ENCODE measurements around the gene VAV1. TPM values are rescaled to one million over a fixed set of nuclear protein-coding genes. Genes with fewer than 3 reads are reported as not detected.

Gene VAV1
- total and polyA plus RNA-seq, 2 of the 8 experiments (the other 6 are each of a cell fraction or from before 2014, with no cell fraction given) = 0.21 to 0.22 TPM

DNA sequence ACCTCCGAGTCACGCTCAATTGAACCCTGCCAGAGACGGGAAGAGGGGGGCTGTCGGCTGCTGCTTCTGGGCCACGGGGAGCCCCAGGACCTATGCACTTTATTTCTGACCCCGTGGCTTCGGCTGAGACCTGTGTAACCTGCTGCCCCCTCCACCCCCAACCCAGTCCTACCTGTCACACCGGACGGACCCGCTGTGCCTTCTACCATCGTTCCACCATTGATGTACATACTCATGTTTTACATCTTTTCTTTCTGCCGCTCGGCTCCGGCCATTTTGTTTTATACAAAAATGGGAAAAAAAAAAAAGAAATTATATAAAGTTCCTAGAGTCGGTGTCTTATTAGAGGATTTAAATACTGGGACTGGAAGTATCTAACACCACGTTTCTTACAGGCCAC, 21.3 kb upstream of the VAV1 start:
- CTCF ChIA-PET (ENCODE audit: partially characterized antibody) = interaction anchor here (1.3 to 2.7 kb wide), 3 partner anchors 13 to 248 kb away, joined by 3 to 12 read pairs (median 9); partner anchors contain the start of gene GPR108
- TF ChIP-seq CHD2 (IDR thresholded peaks at IDR 0.05; ENCODE audit: low read length) (no peak), EP300 (IDR thresholded peaks at IDR 0.05; ENCODE audit: borderline replicate concordance in 1 of 2, low read depth in 2 of 2, low read length in 2 of 2) (no peak), JUND (IDR thresholded peaks at IDR 0.05; ENCODE audit: low read length) (no peak), HDAC6 (IDR thresholded peaks at IDR 0.05; ENCODE audit: low read depth, low read length) (no peak), TAF7 (optimal IDR thresholded peaks at IDR 0.05; ENCODE audit: borderline replicate concordance, low read depth, low read length) (no peak), SIRT6 (IDR thresholded peaks at IDR 0.05; ENCODE audit: low read length) (no peak), CREB1 (IDR thresholded peaks at IDR 0.05) (no peak), SP4 (IDR thresholded peaks at IDR 0.05; ENCODE audit: low read length) (no peak), CBX5 (IDR thresholded peaks at IDR 0.05; ENCODE audit: low read depth, low read length) (no peak), SAP30 (IDR thresholded peaks at IDR 0.05; ENCODE audit: insufficient read depth, insufficient replicate concordance, low read length) (no peak), SIX5 (IDR thresholded peaks at IDR 0.05; ENCODE audit: low read depth, low read length) (no peak), SIN3A (conservative IDR thresholded peaks at IDR 0.05 in 1 of 2, IDR thresholded peaks at IDR 0.05 in 1 of 2; ENCODE audit: low read depth in 1 of 2, low read length in 2 of 2) (no peak)
- TF ChIP-seq, protein P1, sequence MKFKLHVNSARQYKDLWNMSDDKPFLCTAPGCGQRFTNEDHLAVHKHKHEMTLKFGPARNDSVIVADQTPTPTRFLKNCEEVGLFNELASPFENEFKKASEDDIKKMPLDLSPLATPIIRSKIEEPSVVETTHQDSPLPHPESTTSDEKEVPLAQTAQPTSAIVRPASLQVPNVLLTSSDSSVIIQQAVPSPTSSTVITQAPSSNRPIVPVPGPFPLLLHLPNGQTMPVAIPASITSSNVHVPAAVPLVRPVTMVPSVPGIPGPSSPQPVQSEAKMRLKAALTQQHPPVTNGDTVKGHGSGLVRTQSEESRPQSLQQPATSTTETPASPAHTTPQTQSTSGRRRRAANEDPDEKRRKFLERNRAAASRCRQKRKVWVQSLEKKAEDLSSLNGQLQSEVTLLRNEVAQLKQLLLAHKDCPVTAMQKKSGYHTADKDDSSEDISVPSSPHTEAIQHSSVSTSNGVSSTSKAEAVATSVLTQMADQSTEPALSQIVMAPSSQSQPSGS (IDR thresholded peaks at IDR 0.05; ENCODE audit: low read length) = no peak

More for the DNA sequence above, 21.3 kb upstream of the VAV1 start:
- H3K79me2 ChIP-seq (ENCODE audit: control insufficient read depth in 1 of 2, insufficient read depth in 2 of 2, low read length in 2 of 2) = no peaks in the 10 kb centered on the region
- no peak overlapping the region for H4K8ac ChIP-seq (ENCODE audit: extremely low read depth, insufficient read depth, low read length)
- H3K27me3 ChIP-seq (replicated peaks in 1 of 4; ENCODE audit: control insufficient read depth in 3 of 4, extremely low read depth in 1 of 4, insufficient read depth in 3 of 4, low read length in 3 of 4) = no peaks in the 10 kb centered on the region
- H2BK20ac ChIP-seq (ENCODE audit: low read length) = no peak overlapping the region
- no peak overlapping the region for H2BK5ac ChIP-seq (ENCODE audit: low read depth, low read length)
- H3K4me3 ChIP-seq (ENCODE audit: extremely low read depth in 1 of 4, insufficient read depth in 2 of 4, low read depth in 3 of 4, low read length in 4 of 4) = no peak overlapping the region
- H3K4me1 ChIP-seq (replicated peaks in 1 of 4; ENCODE audit: control insufficient read depth in 3 of 4, insufficient read depth in 4 of 4, low read length in 3 of 4) = peaks cover 0 to 7% (median 5%) of the 10 kb centered on the region in 4 experiments; a peak in 6 of 7 replicates
- H3K9ac ChIP-seq (replicated peaks in 1 of 4; ENCODE audit: extremely low read depth in 1 of 4, low read depth in 3 of 4, low read length in 3 of 4) = no peak overlapping the region
- no peak overlapping the region for H2BK120ac ChIP-seq (replicated peaks; ENCODE audit: low read depth, low read length)
- no peak overlapping the region for H4K5ac ChIP-seq (ENCODE audit: insufficient read length, low read depth, low read length)
- H2AK5ac ChIP-seq (ENCODE audit: low read depth, low read length) = no peak overlapping the region
- H2BK12ac ChIP-seq (ENCODE audit: low read depth, low read length) = no peak overlapping the region
- peaks cover 18 to 58% (median 35%) of the 10 kb centered on the region in 4 experiments for H3K36me3 ChIP-seq (ENCODE audit: control insufficient read depth in 2 of 4, insufficient read depth in 4 of 4, low read length in 3 of 4)
- H3K79me1 ChIP-seq (ENCODE audit: low read depth, low read length) = no peaks in the 10 kb centered on the region
- no peak overlapping the region for H2AFZ ChIP-seq (ENCODE audit: low read length)
- POLR2A ChIA-PET (ENCODE audit: partially characterized antibody) = interaction anchor here (4.4 to 8.0 kb wide), 2 partner anchors 11 to 14 kb away, joined by 53 to 110 read pairs; partner anchors contain the start of genes GPR108, SH2D3A and TRIP10
- no peak overlapping the region for H3K56ac ChIP-seq (replicated peaks; ENCODE audit: insufficient read length, low read depth, low read length)
- H2BK15ac ChIP-seq (ENCODE audit: low read length) = no peak overlapping the region
- no peak overlapping the region for H3K14ac ChIP-seq (ENCODE audit: insufficient read length)
- no peaks in the 10 kb centered on the region for H3K9me3 ChIP-seq (ENCODE audit: insufficient read depth in 2 of 2, low read depth in 1 of 2, low read length in 1 of 2)
- H3K4ac ChIP-seq (replicated peaks; ENCODE audit: insufficient read length, low read depth, low read length) = no peak overlapping the region
- H4K20me1 ChIP-seq (replicated peaks in 1 of 2; ENCODE audit: control insufficient read depth in 1 of 2, insufficient read depth in 2 of 2, low read length in 2 of 2) = peaks cover 0 to 3% of the 10 kb centered on the region in 2 experiments
- DNase-seq (ENCODE audit: low read depth in 1 of 2, low spot score in 2 of 2) = no peak
- no peak overlapping the region for H3K18ac ChIP-seq (ENCODE audit: extremely low read depth, low read length)
- no peak overlapping the region for H4K91ac ChIP-seq (replicated peaks; ENCODE audit: insufficient read length, low read length)
- H3K23me2 ChIP-seq (ENCODE audit: low read depth, low read length) = peaks cover 2% of the 10 kb centered on the region; the same call in 1 of the 2 replicates
- FAIRE-seq = no peak
- H3K27ac ChIP-seq (ENCODE audit: low read depth, low read length) = no peak overlapping the region
- no peak overlapping the region for H3K4me2 ChIP-seq (ENCODE audit: insufficient read depth in 1 of 2, low read depth in 2 of 2, low read length in 2 of 2)
- no peak overlapping the region for H3K23ac ChIP-seq (ENCODE audit: insufficient read length)
- 96% methylated on average over 16 of the region's 16 CpGs; no CpG with 5 or more reads in 1 of the 2 experiments for WGBS, 2 experiments (ENCODE audit: extremely low coverage in 1 of 2, insufficient coverage in 1 of 2, insufficient read length in 1 of 2, insufficient replicate concordance in 2 of 2, low coverage in 1 of 2, low lambda C conversion rate in 2 of 2, missing lambda C conversion rate in 1 of 2)

Measured in H1 (cell line).